ENCODE results near the gene RIPOR3. TPM values are rescaled to one million over a fixed set of nuclear protein-coding genes. Genes with fewer than 3 reads are reported as not detected.

RIPOR3 gene, protein sequence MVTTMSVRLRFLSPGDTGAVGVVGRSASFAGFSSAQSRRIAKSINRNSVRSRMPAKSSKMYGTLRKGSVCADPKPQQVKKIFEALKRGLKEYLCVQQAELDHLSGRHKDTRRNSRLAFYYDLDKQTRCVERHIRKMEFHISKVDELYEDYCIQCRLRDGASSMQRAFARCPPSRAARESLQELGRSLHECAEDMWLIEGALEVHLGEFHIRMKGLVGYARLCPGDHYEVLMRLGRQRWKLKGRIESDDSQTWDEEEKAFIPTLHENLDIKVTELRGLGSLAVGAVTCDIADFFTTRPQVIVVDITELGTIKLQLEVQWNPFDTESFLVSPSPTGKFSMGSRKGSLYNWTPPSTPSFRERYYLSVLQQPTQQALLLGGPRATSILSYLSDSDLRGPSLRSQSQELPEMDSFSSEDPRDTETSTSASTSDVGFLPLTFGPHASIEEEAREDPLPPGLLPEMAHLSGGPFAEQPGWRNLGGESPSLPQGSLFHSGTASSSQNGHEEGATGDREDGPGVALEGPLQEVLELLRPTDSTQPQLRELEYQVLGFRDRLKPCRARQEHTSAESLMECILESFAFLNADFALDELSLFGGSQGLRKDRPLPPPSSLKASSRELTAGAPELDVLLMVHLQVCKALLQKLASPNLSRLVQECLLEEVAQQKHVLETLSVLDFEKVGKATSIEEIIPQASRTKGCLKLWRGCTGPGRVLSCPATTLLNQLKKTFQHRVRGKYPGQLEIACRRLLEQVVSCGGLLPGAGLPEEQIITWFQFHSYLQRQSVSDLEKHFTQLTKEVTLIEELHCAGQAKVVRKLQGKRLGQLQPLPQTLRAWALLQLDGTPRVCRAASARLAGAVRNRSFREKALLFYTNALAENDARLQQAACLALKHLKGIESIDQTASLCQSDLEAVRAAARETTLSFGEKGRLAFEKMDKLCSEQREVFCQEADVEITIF
- total RNA-seq (1 to 10 TPM in 1 of 2 donors, not detected in 1; 2.1 TPM), total RNA-seq (0 reads per million in 2 donors)

- peaks cover 54% of the 10 kb centered on the region for H3K27me3 Mint-ChIP-seq
- ATAC-seq: no peak
Measured at GRCh38 chr20:50690650-50691572, at the start of gene RIPOR3. RIPOR3 (minus strand) TSS chr20:50691542; CDS start chr20:50691128, 414 bp downstream.

DNA sequence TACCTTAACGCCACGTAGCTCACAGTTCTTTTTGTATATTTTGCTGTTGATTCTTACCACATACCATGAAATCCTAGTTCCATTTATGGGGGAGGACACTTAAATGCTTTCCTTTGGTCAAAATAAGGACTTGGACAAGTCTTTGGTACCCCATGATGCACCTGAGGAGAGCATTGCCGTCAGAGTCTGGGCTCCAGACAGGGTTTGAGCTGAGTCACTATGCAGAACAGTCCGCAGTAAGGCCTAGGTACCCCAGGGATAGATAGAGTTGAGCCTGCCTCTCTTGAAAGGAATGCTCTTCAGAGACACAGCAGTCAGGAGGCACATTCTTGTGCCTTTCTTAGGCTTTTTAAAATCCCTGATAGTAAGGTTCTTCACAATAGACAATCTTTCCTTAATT is 46.0 kb upstream of the RIPOR3 start:
- H3K4me3 Mint-ChIP-seq: no peak overlapping the region
- H3K9me3 ChIP-seq (ENCODE audit: control insufficient read depth, low read length, poor library complexity, severe bottlenecking): no peaks in the 10 kb centered on the region
- DNase-seq (no peak), ATAC-seq (no peak)
- no peak overlapping the region for H3K27ac Mint-ChIP-seq
- H3K4me1 Mint-ChIP-seq: peaks cover 28% of the 10 kb centered on the region
- H3K27me3 Mint-ChIP-seq: no peaks in the 10 kb centered on the region
- H3K36me3 Mint-ChIP-seq (ENCODE audit: low read depth): peaks cover 3% of the 10 kb centered on the region

More at GRCh38 chr20:50690650-50691572, at the start of gene RIPOR3:
- Mint-ChIP-seq H3K27ac (no peak within 1 kb of the TSS), H3K36me3 (ENCODE audit: low read depth) (peaks cover 4% of the 10 kb centered on the region), H3K4me3 (no peak within 1 kb of the TSS), H3K4me1 (peaks cover 10% of the 10 kb centered on the region)
- no peak for DNase-seq
- H3K9me3 ChIP-seq (ENCODE audit: control insufficient read depth, low read length, poor library complexity, severe bottlenecking): no peaks in the 10 kb centered on the region

DNA sequence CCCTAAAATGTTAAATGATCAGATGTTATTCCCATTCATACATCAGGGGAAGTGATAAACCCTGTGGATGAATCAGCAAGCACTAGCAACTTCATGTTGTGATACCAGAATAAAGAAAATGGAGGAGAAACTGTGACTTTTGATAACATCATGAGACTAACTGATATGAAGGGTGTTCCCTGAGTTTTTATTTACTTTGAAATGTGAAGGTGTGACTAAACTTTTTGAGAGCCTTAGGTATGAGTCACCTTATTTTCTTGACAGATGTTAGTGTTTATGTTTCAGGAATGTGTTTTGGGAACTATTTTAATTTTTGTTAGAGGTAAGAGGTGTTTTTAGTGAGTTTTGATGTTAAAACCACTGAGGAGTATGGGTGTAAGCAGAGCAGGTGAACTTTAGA is 44.5 kb upstream of the RIPOR3 start:
- Mint-ChIP-seq H3K36me3 (ENCODE audit: low read depth) (peaks cover 3% of the 10 kb centered on the region), H3K4me1 (peaks cover 30% of the 10 kb centered on the region), H3K4me3 (no peak overlapping the region), H3K27me3 (no peaks in the 10 kb centered on the region), H3K27ac (no peak overlapping the region)
- ATAC-seq (no peak), DNase-seq (no peak)
- no peaks in the 10 kb centered on the region for H3K9me3 ChIP-seq (ENCODE audit: control insufficient read depth, low read length, poor library complexity, severe bottlenecking)

GRCh38 chr20:50734730-50735679 is 43.7 kb upstream of the RIPOR3 start:
- Mint-ChIP-seq H3K4me3 (no peak overlapping the region), H3K27ac (no peak overlapping the region), H3K27me3 (no peaks in the 10 kb centered on the region), H3K36me3 (ENCODE audit: low read depth) (peaks cover 3% of the 10 kb centered on the region), H3K4me1 (peaks cover 28% of the 10 kb centered on the region)
- no peaks in the 10 kb centered on the region for H3K9me3 ChIP-seq (ENCODE audit: control insufficient read depth, low read length, poor library complexity, severe bottlenecking)
- DNase-seq: no peak
- no peak for ATAC-seq

DNA sequence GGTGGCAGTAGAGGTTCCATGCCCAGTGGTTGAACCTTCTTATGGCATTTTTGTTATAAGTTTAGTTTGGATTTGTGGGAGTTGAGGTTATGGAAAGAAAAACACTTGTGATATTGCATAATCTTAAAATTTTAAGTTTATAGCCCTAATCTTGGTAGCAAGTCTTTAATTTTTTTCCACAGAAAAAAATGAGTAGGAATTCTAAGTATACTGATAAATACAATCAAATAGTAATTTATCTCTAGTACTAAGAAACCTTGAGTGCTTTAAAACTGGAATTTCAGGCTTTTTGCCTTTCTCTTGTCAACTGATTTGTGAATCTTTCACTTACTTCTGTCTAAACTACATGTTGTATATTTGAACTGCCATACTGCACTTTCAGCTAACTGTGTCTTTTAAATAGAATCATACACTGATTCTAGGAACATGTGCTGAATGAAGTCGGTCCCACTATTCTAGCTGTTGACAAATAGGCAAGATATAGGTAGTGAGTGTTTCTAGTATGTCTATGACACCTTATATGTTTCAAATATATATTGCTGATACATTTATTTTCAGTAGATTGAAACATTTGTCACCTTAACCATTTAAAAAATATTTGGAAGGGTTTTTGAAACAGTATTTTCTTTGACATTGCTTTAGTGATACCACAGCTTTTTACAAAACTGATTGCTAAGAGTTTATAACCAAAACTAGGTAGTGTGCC is 42.5 kb upstream of the RIPOR3 start:
- H3K27me3 Mint-ChIP-seq: no peaks in the 10 kb centered on the region

GRCh38 chr20:50731930-50732690 is 40.8 kb upstream of the RIPOR3 start:
- Mint-ChIP-seq H3K4me1 (peaks cover 19% of the 10 kb centered on the region), H3K27me3 (no peaks in the 10 kb centered on the region), H3K27ac (peak overlapping the region; percentile 37), H3K4me3 (peak overlapping the region; percentile 88), H3K36me3 (ENCODE audit: low read depth) (no peaks in the 10 kb centered on the region)
- DNase-seq (no peak), ATAC-seq (no peak)
- no peaks in the 10 kb centered on the region for H3K9me3 ChIP-seq (ENCODE audit: control insufficient read depth, low read length, poor library complexity, severe bottlenecking)

More for the DNA sequence above, 42.5 kb upstream of the RIPOR3 start:
- ATAC-seq (no peak), DNase-seq (no peak)
- H3K36me3 Mint-ChIP-seq (ENCODE audit: low read depth): no peaks in the 10 kb centered on the region
- no peak overlapping the region for H3K4me3 Mint-ChIP-seq
- peaks cover 22% of the 10 kb centered on the region for H3K4me1 Mint-ChIP-seq
- no peaks in the 10 kb centered on the region for H3K9me3 ChIP-seq (ENCODE audit: control insufficient read depth, low read length, poor library complexity, severe bottlenecking)
- no peak overlapping the region for H3K27ac Mint-ChIP-seq

DNA sequence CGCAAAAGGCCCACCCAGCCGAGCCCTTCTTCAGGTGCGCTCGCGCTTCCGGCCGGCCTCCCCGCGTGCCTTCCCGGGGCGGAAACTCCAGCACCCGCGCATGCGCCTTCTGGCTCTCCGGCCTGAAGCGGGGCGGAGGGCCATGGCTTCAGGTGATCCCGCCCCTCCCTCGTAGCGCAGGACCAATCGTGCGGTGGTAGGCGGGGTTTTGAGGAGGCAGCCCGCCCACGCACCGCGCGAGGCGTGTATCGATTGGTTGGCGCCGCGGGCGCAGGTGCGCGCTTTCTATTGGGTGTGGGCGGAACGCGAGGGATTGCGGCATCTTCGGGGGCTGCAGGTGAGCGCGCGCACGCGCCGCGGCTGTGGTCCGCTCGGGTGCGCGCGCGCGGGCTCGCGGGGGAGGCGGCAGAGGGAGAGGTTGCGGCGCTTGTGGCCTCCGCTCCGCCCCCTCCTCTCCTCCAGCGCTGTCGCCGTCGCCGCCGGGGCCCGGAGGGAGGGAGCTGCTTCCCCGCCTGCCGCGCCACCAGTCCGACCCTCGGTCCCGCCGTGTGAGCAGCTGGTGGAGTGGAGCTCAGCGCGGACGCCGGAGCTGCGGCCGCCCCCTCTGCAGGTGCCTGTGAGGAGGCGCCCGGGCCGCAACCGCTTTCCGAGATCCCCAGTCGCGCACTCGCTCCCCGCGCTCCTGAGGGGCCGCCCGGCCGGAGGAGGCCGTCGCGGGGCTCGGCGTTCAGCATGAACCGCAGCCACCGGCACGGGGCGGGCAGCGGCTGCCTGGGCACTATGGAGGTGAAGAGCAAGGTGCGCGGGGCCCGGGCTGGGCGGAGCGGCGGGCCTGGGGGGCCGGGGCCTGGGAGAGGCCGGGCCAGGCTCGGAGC is 40.0 kb upstream of the RIPOR3 start, which contains the start of gene PARD6B:
TSS of gene PARD6B (plus strand) at position 526 of the 875 bp plus-strand sequence. CDS start at position 733, 207 bp downstream.
- ATAC-seq: peak; percentile 95
- Mint-ChIP-seq H3K4me3 (peak within 1 kb of the TSS; percentile 88), H3K36me3 (ENCODE audit: low read depth) (no peaks in the 10 kb centered on the region)

DNA sequence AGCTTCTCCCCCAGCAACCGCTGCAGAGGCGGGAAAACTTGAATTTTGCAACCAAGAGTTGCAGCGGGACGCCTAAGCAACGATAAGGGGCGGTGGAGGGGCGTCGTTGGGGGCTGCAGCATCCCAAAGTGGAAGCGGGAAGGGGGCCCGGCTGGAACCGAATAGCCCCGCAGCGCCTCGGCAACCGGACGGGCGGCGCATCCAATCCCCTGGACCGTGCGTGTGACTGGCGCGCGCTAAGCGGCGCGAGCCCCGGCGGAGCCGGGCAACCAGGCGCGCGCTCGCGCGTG is 39.4 kb upstream of the RIPOR3 start:
- no peaks in the 10 kb centered on the region for H3K9me3 ChIP-seq (ENCODE audit: control insufficient read depth, low read length, poor library complexity, severe bottlenecking)
- Mint-ChIP-seq H3K4me1 (peaks cover 15% of the 10 kb centered on the region), H3K27ac (no peak overlapping the region), H3K4me3 (peak overlapping the region; percentile 88), H3K36me3 (ENCODE audit: low read depth) (no peaks in the 10 kb centered on the region), H3K27me3 (no peaks in the 10 kb centered on the region)
- DNase-seq: no peak
- no peak for ATAC-seq

More for the DNA sequence above, 40.0 kb upstream of the RIPOR3 start, which contains the start of gene PARD6B:
- no peaks in the 10 kb centered on the region for H3K27me3 Mint-ChIP-seq
- no peaks in the 10 kb centered on the region for H3K9me3 ChIP-seq (ENCODE audit: control insufficient read depth, low read length, poor library complexity, severe bottlenecking)
- DNase-seq: peak; percentile 98 to 99 (median 99)
- peak within 1 kb of the TSS; percentile 37 for H3K27ac Mint-ChIP-seq
- H3K4me1 Mint-ChIP-seq: peaks cover 18% of the 10 kb centered on the region

GRCh38 chr20:50729901-50730764 is 38.8 kb upstream of the RIPOR3 start:
- H3K4me3 Mint-ChIP-seq: peak overlapping the region; percentile 88
- peaks cover 14% of the 10 kb centered on the region for H3K4me1 Mint-ChIP-seq
- ATAC-seq: no peak
- DNase-seq: no peak
- no peaks in the 10 kb centered on the region for H3K36me3 Mint-ChIP-seq (ENCODE audit: low read depth)
- H3K9me3 ChIP-seq (ENCODE audit: control insufficient read depth, low read length, poor library complexity, severe bottlenecking): no peaks in the 10 kb centered on the region
- no peak overlapping the region for H3K27ac Mint-ChIP-seq
- H3K27me3 Mint-ChIP-seq: no peaks in the 10 kb centered on the region

All from T-helper 17 cell (primary cell).